GM15510 (cell line): ENCODE results near the gene BCL7A.

Experiments
- POLR2A ChIP-seq: IDR thresholded peaks from 3 replicates; pipeline ENCODE4 v1.6.1; 2011; ENCODE audit warnings: borderline replicate concordance; ENCODE audit not compliant: insufficient read length; ENCODE audit errors: extremely low read depth

BCL7A gene

GRCh38 chr12:122072031-122072970, 50.6 kb downstream of the BCL7A start:
- TF ChIP-seq POLR2A: no peak

GRCh38 chr12:122073815-122074214, 52.1 kb downstream of the BCL7A start:
- TF ChIP-seq POLR2A: no peak

- no peak for TF ChIP-seq POLR2A
Observed at GRCh38 chr12:122076743-122077495, 55.2 kb downstream of the BCL7A start.

- TF ChIP-seq POLR2A: peak; percentile 94
Observed at GRCh38 chr12:122078141-122079032, 56.7 kb downstream of the BCL7A start, which contains the start of gene MLXIP. TSS of gene MLXIP (plus strand) at chr12:122078756. CDS start at chr12:122078854, 98 bp downstream.

- TF ChIP-seq POLR2A: no peak
Observed at GRCh38 chr12:122079033-122079531, 57.4 kb downstream of the BCL7A start.

- no peak for TF ChIP-seq POLR2A
Observed at GRCh38 chr12:122079532-122080081, 57.9 kb downstream of the BCL7A start.

- no peak for TF ChIP-seq POLR2A
Observed at GRCh38 chr12:122080149-122081082, 58.7 kb downstream of the BCL7A start.

- peak; percentile 21 for TF ChIP-seq POLR2A
Observed at GRCh38 chr12:122081083-122081696, 59.5 kb downstream of the BCL7A start.

GRCh38 chr12:122081697-122082221, 60.1 kb downstream of the BCL7A start:
- TF ChIP-seq POLR2A: no peak

GRCh38 chr12:122082621-122083356, 61.1 kb downstream of the BCL7A start:
- no peak for TF ChIP-seq POLR2A

GRCh38 chr12:122084857-122085405, 63.2 kb downstream of the BCL7A start:
- TF ChIP-seq POLR2A: no peak
